IMR-90 (cell line): ENCODE data around the gene H1-8. TPM values are rescaled to one million over a fixed set of nuclear protein-coding genes. Genes with fewer than 3 reads are reported as not detected.

Experiments
- ATAC-seq: fragments of 200-7000 bp; cut with Tn5 transposase; 2 replicates; pipeline ENCODE4 v1.9.1; 2020; ENCODE audit warnings: low read depth, mild to moderate bottlenecking, moderate library complexity
- BruUV-seq: library from RNA; stranded (reverse); fragments of 400-500 nt; replicated peaks from 2 replicates; lab custom pipeline; 2021; lab: Mats Ljungman, UMichigan
- CTCF ChIA-PET: fragments of 300-600 bp; formaldehyde crosslinking; extraction: SDS; loops from one replicate; lab custom pipeline; 2021; ENCODE audit warnings: antibody characterized with exemption; lab: Yijun Ruan, JAX
- POLR2A ChIA-PET: fragments of 300-600 bp; sonication (Branson Sonifier 250); formaldehyde crosslinking; loops from one replicate; lab custom pipeline; 2022; ENCODE audit warnings: antibody characterized with exemption; ENCODE audit not compliant: unreplicated experiment; lab: Charles Lee
- DNase-seq: peaks from one replicate; pipeline ENCODE4 v3.0.0; 2013
- H2AFZ ChIP-seq: replicated peaks from 2 replicates; pipeline ENCODE3; 2013; ENCODE audit warnings: low read length, mild to moderate bottlenecking; ENCODE audit not compliant: poor library complexity
- H2AK5ac ChIP-seq: 2 replicates; pipeline ENCODE4 v1.6.1; 2013; ENCODE audit warnings: low read depth, low read length, inconsistent platforms
- H2AK9ac ChIP-seq: replicated peaks from 2 replicates; pipeline ENCODE3; 2013; ENCODE audit warnings: mild to moderate bottlenecking, low read depth, low read length, moderate library complexity; ENCODE audit not compliant: poor library complexity
- H2BK120ac ChIP-seq: 2 replicates; pipeline ENCODE4 v1.6.1; 2013; ENCODE audit warnings: low read depth, low read length, inconsistent platforms
- H2BK15ac ChIP-seq: 3 replicates; pipeline ENCODE4 v1.6.1; 2013; ENCODE audit warnings: low read depth, low read length, inconsistent platforms
- H2BK20ac ChIP-seq: 2 replicates; pipeline ENCODE4 v1.6.1; 2013; ENCODE audit warnings: low read depth, mild to moderate bottlenecking, inconsistent platforms, low read length, moderate library complexity
- H2BK5ac ChIP-seq: 2 replicates; pipeline ENCODE4 v1.6.1; 2013; ENCODE audit warnings: mild to moderate bottlenecking, low read depth, low read length, inconsistent platforms; ENCODE audit not compliant: poor library complexity, severe bottlenecking
- H3K14ac ChIP-seq: replicated peaks from 2 replicates; pipeline ENCODE4 v1.6.1; 2013; ENCODE audit warnings: low read depth, low read length, inconsistent platforms
- H3K18ac ChIP-seq: 2 replicates; pipeline ENCODE4 v1.6.1; 2013; ENCODE audit warnings: low read depth, low read length, control low read depth
- H3K23ac ChIP-seq: 2 replicates; pipeline ENCODE4 v1.6.1; 2013; ENCODE audit warnings: low read depth, low read length, inconsistent platforms
- H3K27ac ChIP-seq: 2 replicates; pipeline ENCODE4 v1.5.1; 2013; ENCODE audit warnings: mild to moderate bottlenecking, control low read depth, low read length; ENCODE audit not compliant: insufficient read depth
- H3K27me3 ChIP-seq: 2 replicates; pipeline ENCODE4 v1.6.1; 2013; ENCODE audit warnings: low read length; ENCODE audit not compliant: control insufficient read depth, insufficient read depth
- H3K36me3 ChIP-seq: 2 replicates; pipeline ENCODE4 v1.6.1; 2013; ENCODE audit warnings: low read length, mixed read lengths; ENCODE audit not compliant: control insufficient read depth, insufficient read depth
- H3K4ac ChIP-seq: 2 replicates; pipeline ENCODE4 v1.6.1; 2013; ENCODE audit warnings: low read depth, low read length, inconsistent platforms
- H3K4me1 ChIP-seq: 2 replicates; pipeline ENCODE4 v1.6.1; 2013; ENCODE audit warnings: low read length, mixed read lengths; ENCODE audit not compliant: control insufficient read depth, insufficient read depth
- H3K4me2 ChIP-seq: 2 replicates; pipeline ENCODE4 v1.6.1; 2013; ENCODE audit warnings: low read depth, mild to moderate bottlenecking, control low read depth, low read length, moderate library complexity
- H3K4me3 ChIP-seq: 2 replicates; pipeline ENCODE4 v1.5.1; 2013; ENCODE audit warnings: low read depth, mild to moderate bottlenecking, control low read depth, low read length, moderate library complexity; ENCODE audit not compliant: insufficient read depth
- H3K56ac ChIP-seq: 2 replicates; pipeline ENCODE4 v1.6.1; 2013; ENCODE audit warnings: low read length, inconsistent platforms; ENCODE audit not compliant: insufficient read depth; ENCODE audit errors: extremely low read depth
- H3K79me1 ChIP-seq, 2 experiments: 2 replicates each; pipeline ENCODE4 v1.6.1; 2013; ENCODE audit warnings: low read length in 2 of 2, inconsistent platforms in 1 of 2, low read depth in 1 of 2
- H3K9ac ChIP-seq: 2 replicates; pipeline ENCODE4 v1.6.1; 2013; ENCODE audit warnings: low read depth, low read length, control low read depth
- H3K9me1 ChIP-seq: 2 replicates; pipeline ENCODE4 v1.6.1; 2013; ENCODE audit warnings: low read length, inconsistent platforms; ENCODE audit not compliant: insufficient read depth
- H3K9me3 ChIP-seq: 2 replicates; pipeline ENCODE4 v1.6.1; 2013; ENCODE audit warnings: low read length; ENCODE audit not compliant: control insufficient read depth, insufficient read depth
- H4K20me1 ChIP-seq: 2 replicates; pipeline ENCODE4 v1.6.1; 2013; ENCODE audit warnings: low read length, inconsistent platforms; ENCODE audit not compliant: insufficient read depth
- H4K5ac ChIP-seq: 2 replicates; pipeline ENCODE4 v1.6.1; 2013; ENCODE audit warnings: mild to moderate bottlenecking, low read depth, low read length, control low read depth
- H4K8ac ChIP-seq, 2 experiments: 2 replicates each; pipeline ENCODE4 v1.6.1; 2013; ENCODE audit warnings: low read depth in 2 of 2, low read length in 2 of 2, control low read depth in 1 of 2, inconsistent platforms in 1 of 2
- H4K91ac ChIP-seq: 2 replicates; pipeline ENCODE4 v1.6.1; 2013; ENCODE audit warnings: low read depth, low read length, inconsistent platforms; ENCODE audit not compliant: insufficient read depth
- BHLHE40 ChIP-seq: fragments of 150-350 bp; IDR thresholded peaks from 2 replicates; pipeline ENCODE4 v1.6.1; 2016; ENCODE audit warnings: mild to moderate bottlenecking, low read depth, low read length
- FOS ChIP-seq: fragments of 150-350 bp; IDR thresholded peaks from 2 replicates; pipeline ENCODE4 v1.6.1; 2016; ENCODE audit warnings: low read depth, low read length
- MAFK ChIP-seq: IDR thresholded peaks from 2 replicates; pipeline ENCODE4 v1.6.1; 2012; ENCODE audit warnings: low read depth, low read length, improper control_type of control experiment
- POLR2A ChIP-seq: IDR thresholded peaks from 2 replicates; pipeline ENCODE4 v1.6.1; 2012; ENCODE audit warnings: mild to moderate bottlenecking, low read depth, low read length
- WGBS, 2 experiments: methylation state at CpG; one replicate each; pipeline versions ENCODE4 v1.1.5 to v1.1.7; 2013; ENCODE audit warnings: missing lambda C conversion rate in 2 of 2; ENCODE audit not compliant: insufficient read length in 1 of 2; ENCODE audit errors: extremely low coverage in 2 of 2; 5-methylcytosine and 5-hydroxymethylcytosine counted together
- dilution Hi-C: fragments of 300-500 bp; cut with HindIII; formaldehyde crosslinking; loops from one replicate; pipeline ENCODE4 v1.14.3; 2018; ENCODE audit warnings: low sequenced_read_pairs; ENCODE audit not compliant: unreplicated experiment
- in situ Hi-C: fragments of 300-500 bp; cut with MboI; formaldehyde crosslinking; loops from 3 replicates; pipeline ENCODE4 v1.14.3; 2019; ENCODE audit warnings: low sequenced_read_pairs, inconsistent platforms, mixed read lengths
- intact Hi-C: fragments of 100-400 bp; cut with micrococcal nuclease; formaldehyde crosslinking; loops from 2 replicates; pipeline ENCODE4 v1.10.0; 2022
- polyA plus RNA-seq, 3 experiments: library from polyadenylated mRNA; depleted of rRNA; stranded (reverse); fragments of >200 nt; gene quantifications; 2 replicates each; pipeline ENCODE4 v1.2.3, GENCODE V29; 2012; ENCODE audit warnings: low replicate concordance in 1 of 3
- total RNA-seq: library from RNA; depleted of rRNA; stranded (reverse); fragments of >200 nt; gene quantifications from 2 replicates; pipeline ENCODE4 v1.2.3, GENCODE V29; 2012
- TF ChIP-seq, protein P1 (sequence below): fragments of 150-350 bp; IDR thresholded peaks from 2 replicates; pipeline ENCODE4 v1.6.1; 2017; ENCODE audit warnings: mild to moderate bottlenecking, antibody characterized with exemption, low read length, low read depth

H1-8 gene
- total and polyA plus RNA-seq, 2 of the 4 experiments (the other 2 are of a cell fraction), result not detected

DNA sequence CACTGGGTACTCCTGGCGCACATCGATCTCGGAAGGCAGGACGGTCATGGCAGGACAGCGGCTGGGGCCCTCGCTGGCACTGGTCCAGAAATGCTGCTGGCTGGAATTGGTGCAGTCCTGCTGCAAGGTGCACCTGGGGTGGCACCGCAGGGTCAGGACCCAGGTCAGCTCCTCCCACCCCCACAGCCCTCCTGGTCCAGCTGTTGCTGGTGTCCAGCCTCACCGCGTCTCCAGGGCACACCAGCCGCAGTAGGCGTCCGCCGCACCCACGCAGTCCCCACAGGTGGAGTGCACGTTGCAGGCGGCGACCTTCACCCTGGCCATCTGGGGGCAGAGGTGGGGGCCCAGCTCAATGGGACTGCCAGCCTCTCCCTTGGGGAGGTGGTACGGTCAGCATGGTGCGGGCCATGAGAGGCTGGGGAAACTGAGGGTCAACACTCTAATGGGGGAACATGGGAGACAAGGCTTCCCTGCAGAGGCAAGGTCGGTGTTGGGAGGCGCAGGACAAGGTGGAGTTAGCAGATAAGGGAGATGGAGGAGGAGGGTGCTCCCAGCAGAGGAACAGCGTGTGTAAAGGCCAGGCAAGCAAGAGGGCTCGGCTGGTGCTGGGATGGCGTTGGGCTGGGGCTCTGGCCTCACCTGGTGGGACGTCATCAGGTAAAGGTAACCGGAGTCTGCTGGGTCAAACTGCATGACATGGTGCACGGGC is 43.1 kb downstream of the H1-8 start:
- Histone ChIP-seq H3K79me1 (peaks cover 9 to 57% of the 10 kb centered on the region in 2 experiments), H4K20me1 (peaks cover 4% of the 10 kb centered on the region), H3K18ac (no peak overlapping the region), H3K4me1 (peaks cover 6% of the 10 kb centered on the region; the same call in 1 of the 2 replicates), H3K4me2 (no peak overlapping the region), H3K9ac (no peak overlapping the region), H4K8ac (no peak overlapping the region), H2BK15ac (no peak overlapping the region), H3K36me3 (peaks cover 25% of the 10 kb centered on the region), H3K56ac (no peak overlapping the region), H2BK20ac (no peak overlapping the region), H3K23ac (no peak overlapping the region), H2AK9ac (no peak overlapping the region), H2BK120ac (no peak overlapping the region), H2BK5ac (no peak overlapping the region), H2AFZ (no peak overlapping the region), H3K14ac (no peak overlapping the region), H3K4me3 (no peak overlapping the region), H2AK5ac (peak overlapping the region; percentile 14; the same call in 1 of the 2 replicates), H3K27me3 (no peaks in the 10 kb centered on the region), H4K91ac (no peak overlapping the region), H3K4ac (no peak overlapping the region), H3K9me1 (0 out of 2 replicates have a peak, but pooled peaks cover 2% of the 10 kb centered on the region), H3K9me3 (no peaks in the 10 kb centered on the region), H4K5ac (no peak overlapping the region), H3K27ac (no peak overlapping the region)
- in situ Hi-C loops (no loop called here), dilution Hi-C loops (no loop called here), intact Hi-C loops (no loop called here)
- WGBS, 2 experiments, result 96% methylated on average over 15 of the region's 27 CpGs; no CpG with 5 or more reads in 1 of the 2 experiments
- no TSS peak for BruUV-seq
- ChIA-PET POLR2A (no interaction called here), CTCF (no interaction called here)
- TF ChIP-seq, protein P1, sequence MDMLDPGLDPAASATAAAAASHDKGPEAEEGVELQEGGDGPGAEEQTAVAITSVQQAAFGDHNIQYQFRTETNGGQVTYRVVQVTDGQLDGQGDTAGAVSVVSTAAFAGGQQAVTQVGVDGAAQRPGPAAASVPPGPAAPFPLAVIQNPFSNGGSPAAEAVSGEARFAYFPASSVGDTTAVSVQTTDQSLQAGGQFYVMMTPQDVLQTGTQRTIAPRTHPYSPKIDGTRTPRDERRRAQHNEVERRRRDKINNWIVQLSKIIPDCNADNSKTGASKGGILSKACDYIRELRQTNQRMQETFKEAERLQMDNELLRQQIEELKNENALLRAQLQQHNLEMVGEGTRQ, result no peak
- no peak for TF ChIP-seq FOS
- no peak for TF ChIP-seq POLR2A
- TF ChIP-seq BHLHE40, result no peak
- TF ChIP-seq MAFK, result no peak
- ATAC-seq (no peak), DNase-seq (no peak)
